Measurements from ENCODE around the gene CHEK1. TPM values are rescaled to one million over a fixed set of nuclear protein-coding genes. Genes with fewer than 3 reads are reported as not detected.

The CHEK1 gene
- total and polyA plus RNA-seq, 9 of the 15 experiments (the other 6 are each of a cell fraction or from before 2014, with no cell fraction given): 62.6 to 108 (median 87.5) TPM

GRCh38 chr11:125645871-125646270, 20.9 kb downstream of the CHEK1 start:
- H3K9ac ChIP-seq (ENCODE audit: insufficient read depth in 1 of 2, low read depth in 2 of 2, low read length in 2 of 2): no peak overlapping the region
- no peak for FAIRE-seq
- no peak overlapping the region for H2AFZ ChIP-seq (ENCODE audit: low read depth, low read length)
- BruUV-seq (replicated peaks): no TSS peak
- POLR2A ChIA-PET: no interaction called here
- H3K9me1 ChIP-seq (ENCODE audit: control insufficient read depth, insufficient read depth, low read length): no peaks in the 10 kb centered on the region
- H3K4me1 ChIP-seq (replicated peaks in 1 of 2; ENCODE audit: control insufficient read depth in 2 of 2, insufficient read depth in 2 of 2, low read length in 2 of 2): no peaks in the 10 kb centered on the region
- no peaks in the 10 kb centered on the region for H3K27me3 ChIP-seq (ENCODE audit: control insufficient read depth in 2 of 2, insufficient read depth in 2 of 2, low read length in 2 of 2)
- H4K20me1 ChIP-seq (replicated peaks; ENCODE audit: control insufficient read depth, insufficient read depth, low read length): no peaks in the 10 kb centered on the region
- in situ Hi-C loops (cut with MboI): no loop called here
- no peaks in the 10 kb centered on the region for H3K9me3 ChIP-seq (replicated peaks; ENCODE audit: control insufficient read depth, insufficient read depth, low read depth, low read length)
- 93% methylated on average over 3 of the region's 3 CpGs for WGBS (ENCODE audit: insufficient coverage, low coverage, missing lambda C conversion rate)
- no peak for ATAC-seq
- H3K27ac ChIP-seq (ENCODE audit: extremely low read depth, low read depth, low read length): no peak overlapping the region
- intact Hi-C loops (cut with micrococcal nuclease): no loop called here
- no peak for DNase-seq (ENCODE audit: extremely low read depth in 1 of 4, low spot score in 3 of 4)
- no peak overlapping the region for H3K4me2 ChIP-seq (ENCODE audit: insufficient read depth, low read length)
- H3K79me2 ChIP-seq (ENCODE audit: control insufficient read depth, insufficient read depth, low read length): peaks cover 11% of the 10 kb centered on the region; the same call in 2 of the 3 replicates
- CTCF ChIA-PET (ENCODE audit: low intra/inter-chr PET ratio): no interaction called here
- TF ChIP-seq TSC22D4 (tag; IDR thresholded peaks at IDR 0.05) (no peak), ATF3 (IDR thresholded peaks at IDR 0.05) (peak; percentile 33), ATF3 (CRISPR knock-in tag; conservative IDR thresholded peaks at IDR 0.05) (no peak), ZNF239 (CRISPR knock-in tag; IDR thresholded peaks at IDR 0.05) (no peak), SMARCA4 (IDR thresholded peaks at IDR 0.05) (no peak), CEBPG (CRISPR knock-in tag; IDR thresholded peaks at IDR 0.05) (no peak), CEBPG (tag; conservative IDR thresholded peaks at IDR 0.05 in 1 of 2, IDR thresholded peaks at IDR 0.05 in 1 of 2) (peak; percentile 60 to 61; a peak in 3 of 4 replicates), CEBPB (tag; IDR thresholded peaks at IDR 0.05) (peak; percentile 46; the same call in 1 of the 2 replicates), GATAD2B (IDR thresholded peaks at IDR 0.05; ENCODE audit: borderline replicate concordance) (no peak)
- no peak overlapping the region for H3K4me3 ChIP-seq
- H3K36me3 ChIP-seq (ENCODE audit: control insufficient read depth, insufficient read depth, low read length): peaks cover 84% of the 10 kb centered on the region
